SIG-M5 treated with dmso at 0.1 percent for 504 hours (cell line): ENCODE results near the gene PAK6.

Experiments used
- DNase-seq: peaks from one replicate; lab custom pipeline; 2025; ENCODE audit not compliant: unreplicated experiment; lab: John Stamatoyannopoulos, UW

Gene PAK6

GRCh38 chr15:40275954-40276353 lies 37.1 kb downstream of the PAK6 start:
- no peak for DNase-seq

- DNase-seq: no peak
Observed at GRCh38 chr15:40276927-40277326, 38.1 kb downstream of the PAK6 start.

GRCh38 chr15:40277471-40277870 lies 38.6 kb downstream of the PAK6 start:
- DNase-seq: peak; percentile 80

GRCh38 chr15:40278026-40278425 lies 39.2 kb downstream of the PAK6 start:
- DNase-seq: no peak

- peak; percentile 32 for DNase-seq
Observed at GRCh38 chr15:40279437-40280141, 40.7 kb downstream of the PAK6 start.

- no peak for DNase-seq
Observed at GRCh38 chr15:40280260-40281056, 41.6 kb downstream of the PAK6 start.

GRCh38 chr15:40281057-40281800 lies 42.4 kb downstream of the PAK6 start:
- DNase-seq: no peak

GRCh38 chr15:40281801-40282146 lies 42.9 kb downstream of the PAK6 start:
- DNase-seq: no peak

- peak; percentile 29 for DNase-seq
Observed at GRCh38 chr15:40282147-40282868, 43.4 kb downstream of the PAK6 start.

- peak; percentile 13 for DNase-seq
Observed at GRCh38 chr15:40282869-40283614, 44.2 kb downstream of the PAK6 start, which contains the start of gene ANKRD63. TSS of gene ANKRD63 (minus strand) at chr15:40283064. CDS start at chr15:40282586, 478 bp downstream.

- no peak for DNase-seq
Observed at GRCh38 chr15:40283615-40284300, 44.9 kb downstream of the PAK6 start.

- DNase-seq: no peak
Observed at GRCh38 chr15:40285151-40285550, 46.3 kb downstream of the PAK6 start.

GRCh38 chr15:40285554-40286011 lies 46.7 kb downstream of the PAK6 start:
- peak; percentile 8 for DNase-seq

- no peak for DNase-seq
Observed at GRCh38 chr15:40286061-40286532, 47.2 kb downstream of the PAK6 start.

GRCh38 chr15:40286794-40287193 lies 47.9 kb downstream of the PAK6 start:
- DNase-seq: no peak

GRCh38 chr15:40287505-40287904 lies 48.6 kb downstream of the PAK6 start:
- DNase-seq: no peak

- DNase-seq: no peak
Observed at GRCh38 chr15:40287968-40288367, 49.1 kb downstream of the PAK6 start.

- DNase-seq: no peak
Observed at GRCh38 chr15:40289140-40289775, 50.4 kb downstream of the PAK6 start.

GRCh38 chr15:40290545-40290917 lies 51.7 kb downstream of the PAK6 start:
- no peak for DNase-seq
